ENCODE data around the gene TTC6.

Gene TTC6

GRCh38 chr14:37625597-37626595 is 30.5 kb downstream of the TTC6 start:
- no peak for DNase-seq

GRCh38 chr14:37637341-37637740 is 41.9 kb downstream of the TTC6 start:
- DNase-seq: no peak

- no peak for DNase-seq
These were observed 43.2 kb downstream of the TTC6 start for GRCh38 chr14:37638599-37638998.

GRCh38 chr14:37641117-37641516 is 45.7 kb downstream of the TTC6 start:
- no peak for DNase-seq

GRCh38 chr14:37642125-37642524 is 46.7 kb downstream of the TTC6 start:
- no peak for DNase-seq

GRCh38 chr14:37643701-37644100 is 48.3 kb downstream of the TTC6 start:
- no peak for DNase-seq

Measured in CD4-positive, alpha-beta T cell treated with Interleukin-4 for 4 hours (primary cell).